Breast epithelium (tissue), 3 donors: ENCODE measurements around the gene ATRAID.

Experiments used
- CTCF ChIP-seq, 3 donors: fragments of 450-650 bp; IDR thresholded peaks; one replicate each; pipeline ENCODE4 v1.5.1; 2016 to 2017; ENCODE audit warnings: antibody characterized with exemption in 3 of 3, mild to moderate bottlenecking in 3 of 3, moderate library complexity in 3 of 3
- POLR2A ChIP-seq: fragments of 450-650 bp; IDR thresholded peaks from one replicate; pipeline ENCODE4 v1.6.1; 2016; ENCODE audit warnings: antibody characterized with exemption, mild to moderate bottlenecking, moderate library complexity
- POLR2AphosphoS5 ChIP-seq, 3 donors: sonication (generic); formaldehyde crosslinking; IDR thresholded peaks; one replicate each; pipeline ENCODE4 v1.6.1; 2017; ENCODE audit warnings: antibody characterized with exemption in 3 of 3

- TF ChIP-seq CTCF (IDR thresholded peaks at IDR 0.05) = no peak
- TF ChIP-seq POLR2AphosphoS5 (IDR thresholded peaks at IDR 0.05) = no peak
- TF ChIP-seq POLR2A = no peak
Observed at GRCh38 chr2:27245626-27246025, 33.8 kb downstream of the ATRAID start.
